ENCODE measurements around the gene IL36A.

Gene IL36A

GRCh38 chr2:113007250-113007649, 2.0 kb downstream of the IL36A start:
- no peak for DNase-seq

GRCh38 chr2:113009622-113010021, 4.4 kb downstream of the IL36A start:
- DNase-seq: no peak

- no peak for DNase-seq
Measured at GRCh38 chr2:113010088-113010487, 4.8 kb downstream of the IL36A start.

GRCh38 chr2:113011108-113011507, 5.8 kb downstream of the IL36A start:
- DNase-seq: no peak

- no peak for DNase-seq
Measured at GRCh38 chr2:113012436-113013335, 7.4 kb downstream of the IL36A start.

- DNase-seq: no peak
Measured at GRCh38 chr2:113013336-113013661, 8.0 kb downstream of the IL36A start.

- no peak for DNase-seq
Measured at GRCh38 chr2:113014067-113014466, 8.8 kb downstream of the IL36A start.

GRCh38 chr2:113015042-113015441, 9.8 kb downstream of the IL36A start:
- no peak for DNase-seq

- no peak for DNase-seq
Measured at GRCh38 chr2:113015655-113016054, 10.4 kb downstream of the IL36A start.

- no peak for DNase-seq
Measured at GRCh38 chr2:113018509-113018908, 13.2 kb downstream of the IL36A start.

- DNase-seq: no peak
Measured at GRCh38 chr2:113021312-113021711, 16.1 kb downstream of the IL36A start.

- DNase-seq: no peak
Measured at GRCh38 chr2:113024764-113025163, 19.5 kb downstream of the IL36A start.

- no peak for DNase-seq
Measured at GRCh38 chr2:113025737-113026136, 20.5 kb downstream of the IL36A start.

GRCh38 chr2:113027691-113028090, 22.4 kb downstream of the IL36A start:
- DNase-seq: no peak

GRCh38 chr2:113028112-113028511, 22.9 kb downstream of the IL36A start:
- DNase-seq: no peak

- DNase-seq: no peak
Measured at GRCh38 chr2:113032737-113033136, 27.5 kb downstream of the IL36A start.

- no peak for DNase-seq
Measured at GRCh38 chr2:113034016-113034415, 28.8 kb downstream of the IL36A start.

- DNase-seq: no peak
Measured at GRCh38 chr2:113036763-113037162, 31.5 kb downstream of the IL36A start.

GRCh38 chr2:113038291-113038690, 33.0 kb downstream of the IL36A start:
- DNase-seq: no peak

- no peak for DNase-seq
Measured at GRCh38 chr2:113039158-113039557, 33.9 kb downstream of the IL36A start.

GRCh38 chr2:113039719-113040118, 34.5 kb downstream of the IL36A start:
- no peak for DNase-seq

- no peak for DNase-seq
Measured at GRCh38 chr2:113041871-113042270, 36.6 kb downstream of the IL36A start.

- DNase-seq: no peak
Measured at GRCh38 chr2:113046465-113046864, 41.2 kb downstream of the IL36A start.

- no peak for DNase-seq
Measured at GRCh38 chr2:113050921-113051895, 45.9 kb downstream of the IL36A start.

All from CD4-positive, alpha-beta T cell treated with Interleukin-15 for 1 hour (primary cell).